A549 (cell line): ENCODE results near the gene GSAP. TPM values are rescaled to one million over a fixed set of nuclear protein-coding genes. Genes with fewer than 3 reads are reported as not detected.

ENCODE experiments used
- ATAC-seq, 2 experiments: fragments of 200-7000 bp in 1 of 2; fragments of >200 bp in 1 of 2; cut with Nextera tagmentation in 1 of 2; cut with Tn5 transposase in 1 of 2; 3 replicates each; pipeline versions ENCODE4 v1.8.0 to v1.9.1; 2018 to 2020; ENCODE audit warnings: mild to moderate bottlenecking in 1 of 2, moderate library complexity in 1 of 2
- CTCF ChIA-PET: fragments of 300-600 bp; sonication (Branson Sonifier 250); formaldehyde crosslinking; extraction: SDS; loops from one replicate; lab custom pipeline; 2021; ENCODE audit warnings: antibody characterized with exemption, inconsistent platforms; lab: Yijun Ruan, JAX
- POLR2A ChIA-PET: fragments of 350-600 bp; formaldehyde crosslinking; extraction: SDS; loops from one replicate; lab custom pipeline; 2021; ENCODE audit warnings: antibody characterized with exemption, inconsistent platforms; lab: Yijun Ruan, JAX
- DNase-seq, 2 experiments: peaks; one replicate each; pipeline versions ENCODE4 v3.0.0 to v3.0.0-alpha.2; 2011 to 2016; ENCODE audit warnings: low read depth in 1 of 2, low spot score in 1 of 2
- FAIRE-seq: peaks from 2 replicates; lab custom pipeline; 2011; peaks lifted over from hg19 to GRCh38; lab: Jason Lieb, UNC
- H3K27ac ChIP-seq, 2 experiments: fragments of >200 bp; sonication (Bioruptor Twin); formaldehyde crosslinking; 3 replicates each; pipeline ENCODE4 v1.5.1; 2016 to 2017
- H3K4me1 ChIP-seq: fragments of >200 bp; sonication (Bioruptor Twin); formaldehyde crosslinking; 3 replicates; pipeline ENCODE4 v1.6.1; 2016
- H3K4me2 ChIP-seq: fragments of >200 bp; sonication (Bioruptor Twin); formaldehyde crosslinking; 3 replicates; pipeline ENCODE4 v1.6.1; 2016
- H3K4me3 ChIP-seq: fragments of >200 bp; sonication (Bioruptor Twin); formaldehyde crosslinking; 3 replicates; pipeline ENCODE4 v1.5.1; 2016
- H3K9me3 ChIP-seq: fragments of >200 bp; sonication (Bioruptor Twin); formaldehyde crosslinking; 3 replicates; pipeline ENCODE4 v1.6.1; 2016
- CEBPB ChIP-seq, 2 experiments: fragments of >200 bp in 1 of 2; sonication (Bioruptor Twin) in 1 of 2; formaldehyde crosslinking in 1 of 2; IDR thresholded peaks; 2 replicates each; pipeline ENCODE4 v1.6.1; 2012 to 2016
- CHD2 ChIP-seq: fragments of 150-350 bp; IDR thresholded peaks from 2 replicates; pipeline ENCODE4 v1.6.1; 2014; ENCODE audit warnings: low read length; ENCODE audit not compliant: partially characterized antibody
- EP300 ChIP-seq, 2 experiments: fragments of >200 bp; sonication (Bioruptor Twin); formaldehyde crosslinking; IDR thresholded peaks; 2 replicates in 1 of 2; 3 replicates in 1 of 2; pipeline ENCODE4 v1.6.1; 2016 to 2017
- ESRRA ChIP-seq: fragments of 150-350 bp; IDR thresholded peaks from 2 replicates; pipeline ENCODE4 v1.6.1; 2014; ENCODE audit warnings: mild to moderate bottlenecking, low read length, borderline replicate concordance
- FOSB ChIP-seq: fragments of 250-450 bp; sonication (Bioruptor Pico); IDR thresholded peaks from 2 replicates; pipeline ENCODE4 v1.5.0; 2020; ENCODE audit warnings: mild to moderate bottlenecking, moderate library complexity
- FOSL2 ChIP-seq, 2 experiments: fragments of 450-650 bp in 1 of 2; fragments of >200 bp in 1 of 2; sonication (Bioruptor Twin) in 1 of 2; formaldehyde crosslinking; IDR thresholded peaks; 2 replicates each; pipeline versions ENCODE4 v1.5.0 to v1.6.1; 2016 to 2020; ENCODE audit warnings: mild to moderate bottlenecking in 1 of 2, moderate library complexity in 1 of 2
- HDAC2 ChIP-seq: fragments of 200-600 bp; sonication (generic); IDR thresholded peaks from 2 replicates; pipeline ENCODE4 v1.6.1; 2016
- HOXB13 ChIP-seq: fragments of 250-450 bp; sonication (Bioruptor Pico); IDR thresholded peaks from 2 replicates; pipeline ENCODE4 v1.5.0; 2020; ENCODE audit warnings: low read depth, mild to moderate bottlenecking, moderate library complexity
- HOXB5 ChIP-seq: fragments of 250-450 bp; sonication (Bioruptor Pico); IDR thresholded peaks from 2 replicates; pipeline ENCODE4 v1.5.0; 2020; ENCODE audit warnings: mild to moderate bottlenecking, moderate library complexity
- JUNB ChIP-seq: fragments of >200 bp; sonication (Bioruptor Twin); formaldehyde crosslinking; IDR thresholded peaks from 2 replicates; pipeline ENCODE4 v1.6.1; 2016
- KDM1A ChIP-seq: fragments of 200-600 bp; sonication (generic); IDR thresholded peaks from 2 replicates; pipeline ENCODE4 v1.6.1; 2016; ENCODE audit warnings: low read depth, mild to moderate bottlenecking
- MAZ ChIP-seq: fragments of 150-350 bp; IDR thresholded peaks from 2 replicates; pipeline ENCODE4 v1.6.1; 2014; ENCODE audit warnings: antibody characterized with exemption, low read depth, low read length, borderline replicate concordance
- PHF8 ChIP-seq: fragments of 200-600 bp; sonication (generic); IDR thresholded peaks from 2 replicates; pipeline ENCODE4 v1.6.1; 2016; ENCODE audit warnings: low read depth, mild to moderate bottlenecking, antibody characterized with exemption, moderate library complexity, borderline replicate concordance
- POLR2A ChIP-seq: IDR thresholded peaks from 2 replicates; pipeline ENCODE4 v1.6.1; 2012; ENCODE audit warnings: mild to moderate bottlenecking, low read length
- RAD21 ChIP-seq, 2 experiments: fragments of >200 bp in 1 of 2; sonication (Bioruptor Twin) in 1 of 2; formaldehyde crosslinking in 1 of 2; IDR thresholded peaks in 1 of 2; conservative IDR thresholded peaks in 1 of 2; 2 replicates in 1 of 2; 3 replicates in 1 of 2; pipeline ENCODE4 v1.6.1; 2012 to 2018; ENCODE audit warnings: inconsistent platforms in 1 of 2
- RFX5 ChIP-seq: fragments of 450-650 bp; IDR thresholded peaks from 2 replicates; pipeline ENCODE4 v1.7.1; 2014; ENCODE audit warnings: antibody characterized with exemption, mild to moderate bottlenecking, moderate library complexity
- SMC3 ChIP-seq: fragments of >200 bp; sonication (Bioruptor Twin); formaldehyde crosslinking; IDR thresholded peaks from 3 replicates; pipeline ENCODE4 v1.6.1; 2018; ENCODE audit warnings: inconsistent platforms
- SREBF2 ChIP-seq: fragments of 450-650 bp; IDR thresholded peaks from 2 replicates; pipeline ENCODE4 v1.6.1; 2014; ENCODE audit warnings: mild to moderate bottlenecking, moderate library complexity
- ZFP36 ChIP-seq: fragments of 450-650 bp; IDR thresholded peaks from 2 replicates; pipeline ENCODE4 v1.6.1; 2014; ENCODE audit warnings: borderline replicate concordance; ENCODE audit not compliant: partially characterized antibody
- WGBS: methylation state at CpG from one replicate; pipeline ENCODE4 v1.1.6; 2017; ENCODE audit errors: missing lambda C conversion rate; 5-methylcytosine and 5-hydroxymethylcytosine counted together
- polyA plus RNA-seq, 4 experiments: library from polyadenylated mRNA; depleted of rRNA in 3 of 4; stranded (reverse); fragments of >200 nt; fragmentation: RNase III in 1 of 4; extraction: RNeasy Plus Mini Kit Qiagen cat#74134 plus additional on column Dnase treatment in 1 of 4; gene quantifications; 2 replicates in 3 of 4; 3 replicates in 1 of 4; pipeline ENCODE4 v1.2.3, GENCODE V29; 2011 to 2017
- TF ChIP-seq, protein P1 (sequence below): fragments of 250-450 bp; sonication (Bioruptor Pico); IDR thresholded peaks from 2 replicates; pipeline ENCODE4 v1.5.0; 2020; ENCODE audit warnings: low read depth, mild to moderate bottlenecking, moderate library complexity
- TF ChIP-seq, protein P2 (sequence below): fragments of 250-450 bp; sonication (Bioruptor Pico); IDR thresholded peaks from 2 replicates; pipeline ENCODE4 v1.5.0; 2021; ENCODE audit warnings: mild to moderate bottlenecking, moderate library complexity, borderline replicate concordance
- TF ChIP-seq, protein P3 (sequence below): IDR thresholded peaks from 2 replicates; pipeline ENCODE4 v1.6.1; 2012; ENCODE audit warnings: low read depth, borderline replicate concordance
- TF ChIP-seq, protein P4 (sequence below): IDR thresholded peaks from 2 replicates; pipeline ENCODE4 v1.6.1; 2012
- TF ChIP-seq, protein P5 (sequence below): IDR thresholded peaks from 2 replicates; pipeline ENCODE4 v1.6.1; 2012
- TF ChIP-seq, protein P6 (sequence below): fragments of 200-600 bp; sonication (generic); IDR thresholded peaks from 2 replicates; pipeline ENCODE4 v1.6.1; 2016; ENCODE audit warnings: antibody characterized with exemption, mild to moderate bottlenecking, moderate library complexity

GSAP gene
- polyA plus RNA-seq, 2 of the 4 experiments (the other 2 are of a cell fraction): 4.1 to 18.6 TPM

DNA sequence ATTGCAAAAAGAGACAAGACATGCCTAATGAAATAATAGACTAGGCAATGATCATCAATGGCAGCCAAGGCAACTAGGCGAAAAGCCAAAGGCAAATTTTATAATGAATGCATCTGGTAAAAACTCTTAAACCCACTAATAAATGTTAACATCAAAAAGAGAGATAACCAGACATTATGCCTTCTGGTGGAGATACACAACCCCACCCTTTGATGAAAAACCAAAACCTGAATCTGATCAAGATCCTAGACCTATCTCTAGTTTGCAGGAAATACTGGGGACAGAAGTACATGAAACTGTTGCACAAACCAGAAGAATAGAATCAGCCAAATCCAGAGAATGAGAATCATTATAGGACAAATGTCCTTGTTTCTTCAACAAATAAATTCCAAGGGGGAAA, 22.0 kb upstream of the GSAP start:
- CTCF ChIA-PET: no interaction called here
- 96% methylated on average over 1 of the region's 1 CpG for WGBS

DNA sequence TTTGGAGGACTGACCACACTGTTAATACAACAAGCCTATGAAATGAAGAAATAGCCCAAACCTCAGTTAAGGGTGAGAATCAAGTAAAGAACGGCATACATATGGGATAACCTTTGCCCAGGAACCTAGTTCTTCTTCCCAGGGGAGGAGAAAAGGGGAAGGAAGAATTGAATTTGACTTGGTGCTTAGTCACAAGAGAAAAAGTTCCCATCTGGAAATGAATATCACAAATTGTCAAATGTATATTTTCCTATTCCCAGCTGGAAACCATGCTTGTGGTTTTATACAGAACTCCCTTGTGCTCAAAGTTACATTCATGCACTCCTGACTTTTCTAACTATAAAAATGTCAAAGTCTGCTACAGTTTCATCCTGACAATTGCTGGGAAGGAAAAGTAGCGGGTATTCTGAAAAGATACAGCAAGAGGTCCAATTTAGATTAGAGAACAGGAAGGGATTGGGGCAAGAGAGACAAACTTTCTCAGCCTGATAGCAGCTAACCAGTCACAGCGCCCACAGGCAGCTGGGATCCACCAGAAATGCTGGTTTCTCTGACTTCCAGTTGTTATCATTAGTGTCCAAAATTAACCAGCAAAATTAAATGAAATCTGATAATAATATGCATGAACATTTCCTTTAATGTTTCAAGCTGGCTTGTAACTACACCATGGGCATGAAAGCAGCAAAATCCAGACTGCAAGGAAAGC, 18.6 kb upstream of the GSAP start:
- Histone ChIP-seq H3K27ac (no peak overlapping the region), H3K4me2 (no peak overlapping the region), H3K4me1 (peaks cover 9% of the 10 kb centered on the region; the same call in 2 of the 3 replicates), H3K4me3 (no peak overlapping the region)
- WGBS: 87% methylated on average over 3 of the region's 3 CpGs
- TF ChIP-seq EP300 (IDR thresholded peaks at IDR 0.05): no peak
- TF ChIP-seq KDM1A: no peak
- TF ChIP-seq, protein P1, sequence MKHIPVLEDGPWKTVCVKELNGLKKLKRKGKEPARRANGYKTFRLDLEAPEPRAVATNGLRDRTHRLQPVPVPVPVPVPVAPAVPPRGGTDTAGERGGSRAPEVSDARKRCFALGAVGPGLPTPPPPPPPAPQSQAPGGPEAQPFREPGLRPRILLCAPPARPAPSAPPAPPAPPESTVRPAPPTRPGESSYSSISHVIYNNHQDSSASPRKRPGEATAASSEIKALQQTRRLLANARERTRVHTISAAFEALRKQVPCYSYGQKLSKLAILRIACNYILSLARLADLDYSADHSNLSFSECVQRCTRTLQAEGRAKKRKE (CRISPR knock-in tag): no peak
- no peak for TF ChIP-seq FOSL2 (IDR thresholded peaks at IDR 0.05)
- TF ChIP-seq FOSL2 (CRISPR knock-in tag; IDR thresholded peaks at IDR 0.05): no peak
- TF ChIP-seq JUNB: no peak
- TF ChIP-seq MAZ: no peak
- TF ChIP-seq RFX5: no peak
- TF ChIP-seq, protein P2, sequence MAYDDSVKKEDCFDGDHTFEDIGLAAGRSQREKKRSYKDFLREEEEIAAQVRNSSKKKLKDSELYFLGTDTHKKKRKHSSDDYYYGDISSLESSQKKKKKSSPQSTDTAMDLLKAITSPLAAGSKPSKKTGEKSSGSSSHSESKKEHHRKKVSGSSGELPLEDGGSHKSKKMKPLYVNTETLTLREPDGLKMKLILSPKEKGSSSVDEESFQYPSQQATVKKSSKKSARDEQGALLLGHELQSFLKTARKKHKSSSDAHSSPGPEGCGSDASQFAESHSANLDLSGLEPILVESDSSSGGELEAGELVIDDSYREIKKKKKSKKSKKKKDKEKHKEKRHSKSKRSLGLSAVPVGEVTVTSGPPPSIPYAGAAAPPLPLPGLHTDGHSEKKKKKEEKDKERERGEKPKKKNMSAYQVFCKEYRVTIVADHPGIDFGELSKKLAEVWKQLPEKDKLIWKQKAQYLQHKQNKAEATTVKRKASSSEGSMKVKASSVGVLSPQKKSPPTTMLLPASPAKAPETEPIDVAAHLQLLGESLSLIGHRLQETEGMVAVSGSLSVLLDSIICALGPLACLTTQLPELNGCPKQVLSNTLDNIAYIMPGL (CRISPR knock-in tag): no peak
- TF ChIP-seq HDAC2: no peak
- TF ChIP-seq CHD2: no peak
- no peak for TF ChIP-seq ZFP36
- no peak for TF ChIP-seq HOXB5
- TF ChIP-seq CEBPB (IDR thresholded peaks at IDR 0.05): no peak
- no peak for TF ChIP-seq SREBF2
- TF ChIP-seq, protein P3, sequence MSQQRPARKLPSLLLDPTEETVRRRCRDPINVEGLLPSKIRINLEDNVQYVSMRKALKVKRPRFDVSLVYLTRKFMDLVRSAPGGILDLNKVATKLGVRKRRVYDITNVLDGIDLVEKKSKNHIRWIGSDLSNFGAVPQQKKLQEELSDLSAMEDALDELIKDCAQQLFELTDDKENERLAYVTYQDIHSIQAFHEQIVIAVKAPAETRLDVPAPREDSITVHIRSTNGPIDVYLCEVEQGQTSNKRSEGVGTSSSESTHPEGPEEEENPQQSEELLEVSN: no peak
- TF ChIP-seq, protein P4, sequence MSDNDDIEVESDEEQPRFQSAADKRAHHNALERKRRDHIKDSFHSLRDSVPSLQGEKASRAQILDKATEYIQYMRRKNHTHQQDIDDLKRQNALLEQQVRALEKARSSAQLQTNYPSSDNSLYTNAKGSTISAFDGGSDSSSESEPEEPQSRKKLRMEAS: no peak
- TF ChIP-seq FOSB (CRISPR knock-in tag): no peak
- TF ChIP-seq HOXB13 (CRISPR knock-in tag): no peak
- no peak for TF ChIP-seq ESRRA
- TF ChIP-seq, all 56 proteins: peak for 0
- POLR2A ChIA-PET: no interaction called here
- ATAC-seq (no peak), DNase-seq (no peak), FAIRE-seq (no peak)
- H3K9me3 ChIP-seq: no peaks in the 10 kb centered on the region
- CTCF ChIA-PET: no interaction called here

More for the DNA sequence above, 22.0 kb upstream of the GSAP start:
- Histone ChIP-seq H3K9me3 (no peaks in the 10 kb centered on the region), H3K4me2 (no peak overlapping the region), H3K4me1 (peaks cover 40% of the 10 kb centered on the region), H3K27ac (no peak overlapping the region), H3K4me3 (no peak overlapping the region)
- POLR2A ChIA-PET: no interaction called here
- TF ChIP-seq, protein P4: no peak
- TF ChIP-seq, protein P5, sequence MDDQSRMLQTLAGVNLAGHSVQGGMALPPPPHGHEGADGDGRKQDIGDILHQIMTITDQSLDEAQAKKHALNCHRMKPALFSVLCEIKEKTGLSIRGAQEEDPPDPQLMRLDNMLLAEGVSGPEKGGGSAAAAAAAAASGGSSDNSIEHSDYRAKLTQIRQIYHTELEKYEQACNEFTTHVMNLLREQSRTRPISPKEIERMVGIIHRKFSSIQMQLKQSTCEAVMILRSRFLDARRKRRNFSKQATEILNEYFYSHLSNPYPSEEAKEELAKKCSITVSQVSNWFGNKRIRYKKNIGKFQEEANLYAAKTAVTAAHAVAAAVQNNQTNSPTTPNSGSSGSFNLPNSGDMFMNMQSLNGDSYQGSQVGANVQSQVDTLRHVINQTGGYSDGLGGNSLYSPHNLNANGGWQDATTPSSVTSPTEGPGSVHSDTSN: no peak
- TF ChIP-seq POLR2A: no peak
- no peak for TF ChIP-seq PHF8
- TF ChIP-seq RAD21 (conservative IDR thresholded peaks at IDR 0.05 in 1 of 2, IDR thresholded peaks at IDR 0.05 in 1 of 2): no peak
- TF ChIP-seq SMC3: no peak
- TF ChIP-seq, protein P6, sequence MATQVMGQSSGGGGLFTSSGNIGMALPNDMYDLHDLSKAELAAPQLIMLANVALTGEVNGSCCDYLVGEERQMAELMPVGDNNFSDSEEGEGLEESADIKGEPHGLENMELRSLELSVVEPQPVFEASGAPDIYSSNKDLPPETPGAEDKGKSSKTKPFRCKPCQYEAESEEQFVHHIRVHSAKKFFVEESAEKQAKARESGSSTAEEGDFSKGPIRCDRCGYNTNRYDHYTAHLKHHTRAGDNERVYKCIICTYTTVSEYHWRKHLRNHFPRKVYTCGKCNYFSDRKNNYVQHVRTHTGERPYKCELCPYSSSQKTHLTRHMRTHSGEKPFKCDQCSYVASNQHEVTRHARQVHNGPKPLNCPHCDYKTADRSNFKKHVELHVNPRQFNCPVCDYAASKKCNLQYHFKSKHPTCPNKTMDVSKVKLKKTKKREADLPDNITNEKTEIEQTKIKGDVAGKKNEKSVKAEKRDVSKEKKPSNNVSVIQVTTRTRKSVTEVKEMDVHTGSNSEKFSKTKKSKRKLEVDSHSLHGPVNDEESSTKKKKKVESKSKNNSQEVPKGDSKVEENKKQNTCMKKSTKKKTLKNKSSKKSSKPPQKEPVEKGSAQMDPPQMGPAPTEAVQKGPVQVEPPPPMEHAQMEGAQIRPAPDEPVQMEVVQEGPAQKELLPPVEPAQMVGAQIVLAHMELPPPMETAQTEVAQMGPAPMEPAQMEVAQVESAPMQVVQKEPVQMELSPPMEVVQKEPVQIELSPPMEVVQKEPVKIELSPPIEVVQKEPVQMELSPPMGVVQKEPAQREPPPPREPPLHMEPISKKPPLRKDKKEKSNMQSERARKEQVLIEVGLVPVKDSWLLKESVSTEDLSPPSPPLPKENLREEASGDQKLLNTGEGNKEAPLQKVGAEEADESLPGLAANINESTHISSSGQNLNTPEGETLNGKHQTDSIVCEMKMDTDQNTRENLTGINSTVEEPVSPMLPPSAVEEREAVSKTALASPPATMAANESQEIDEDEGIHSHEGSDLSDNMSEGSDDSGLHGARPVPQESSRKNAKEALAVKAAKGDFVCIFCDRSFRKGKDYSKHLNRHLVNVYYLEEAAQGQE: no peak
- FAIRE-seq (no peak), DNase-seq (no peak), ATAC-seq (no peak)
